ENCODE measurements around the gene ZNF726.
"Not testable (repeated sequence)": the region's sequence is repeated elsewhere in the genome, so short reads cannot be mapped to it uniquely, and the experiment has no call there.

Gene ZNF726

GRCh38 chr19:23914402-23915286, at the start of gene ZNF726:
TSS of gene ZNF726 (plus strand) at chr19:23914886. CDS start at chr19:23914995, 109 bp downstream.
- peak; percentile 92 for DNase-seq

- no peak for DNase-seq
Observed at GRCh38 chr19:23867895-23868294, 46.8 kb upstream of the ZNF726 start.

GRCh38 chr19:23868630-23869029, 46.1 kb upstream of the ZNF726 start:
- DNase-seq, result no peak

- DNase-seq, result no peak
Observed at GRCh38 chr19:23872282-23872919, 42.3 kb upstream of the ZNF726 start.

GRCh38 chr19:23876261-23876660, 38.4 kb upstream of the ZNF726 start:
- DNase-seq, result no peak

- DNase-seq, result not testable (repeated sequence)
Observed at GRCh38 chr19:23876756-23877155, 37.9 kb upstream of the ZNF726 start.

- DNase-seq, result no peak
Observed at GRCh38 chr19:23882493-23882892, 32.2 kb upstream of the ZNF726 start.

- DNase-seq, result no peak
Observed at GRCh38 chr19:23884363-23884762, 30.3 kb upstream of the ZNF726 start.

GRCh38 chr19:23887642-23888041, 27.0 kb upstream of the ZNF726 start:
- DNase-seq, result no peak

- not testable (repeated sequence) for DNase-seq
Observed at GRCh38 chr19:23896096-23896495, 18.6 kb upstream of the ZNF726 start.

- DNase-seq, result no peak
Observed at GRCh38 chr19:23896912-23897311, 17.8 kb upstream of the ZNF726 start.

GRCh38 chr19:23901360-23901759, 13.3 kb upstream of the ZNF726 start:
- DNase-seq, result no peak

- no peak for DNase-seq
Observed at GRCh38 chr19:23904406-23904805, 10.3 kb upstream of the ZNF726 start.

- DNase-seq, result no peak
Observed at GRCh38 chr19:23905771-23906170, 8.9 kb upstream of the ZNF726 start.

- no peak for DNase-seq
Observed at GRCh38 chr19:23906835-23907234, 7.9 kb upstream of the ZNF726 start.

GRCh38 chr19:23908165-23908564, 6.5 kb upstream of the ZNF726 start:
- no peak for DNase-seq

- no peak for DNase-seq
Observed at GRCh38 chr19:23909222-23909621, 5.5 kb upstream of the ZNF726 start.

GRCh38 chr19:23913931-23914330, 755 bp upstream of the ZNF726 start:
- DNase-seq, result no peak

GRCh38 chr19:23916991-23917390, 2.3 kb downstream of the ZNF726 start:
- DNase-seq, result no peak

- DNase-seq, result no peak
Observed at GRCh38 chr19:23917856-23918255, 3.2 kb downstream of the ZNF726 start.

GRCh38 chr19:23925285-23925684, 10.6 kb downstream of the ZNF726 start:
- DNase-seq, result no peak

- DNase-seq, result no peak
Observed at GRCh38 chr19:23932878-23933277, 18.2 kb downstream of the ZNF726 start.

- DNase-seq, result not testable (repeated sequence)
Observed at GRCh38 chr19:23937031-23937430, 22.3 kb downstream of the ZNF726 start.

- no peak for DNase-seq
Observed at GRCh38 chr19:23943411-23943810, 28.7 kb downstream of the ZNF726 start.

Data from CD4-positive, alpha-beta T cell treated with Interleukin-4 for 4 hours (primary cell).